ENCODE results near the gene COPA. TPM values are rescaled to one million over a fixed set of nuclear protein-coding genes. Genes with fewer than 3 reads are reported as not detected.

Gene COPA
- total RNA-seq, 1 donor from 2014 or later: 180 TPM

- no peak overlapping the region for H3K4me3 Mint-ChIP-seq
Measured at GRCh38 chr1:160244209-160244608, 98.8 kb downstream of the COPA start.

DNA sequence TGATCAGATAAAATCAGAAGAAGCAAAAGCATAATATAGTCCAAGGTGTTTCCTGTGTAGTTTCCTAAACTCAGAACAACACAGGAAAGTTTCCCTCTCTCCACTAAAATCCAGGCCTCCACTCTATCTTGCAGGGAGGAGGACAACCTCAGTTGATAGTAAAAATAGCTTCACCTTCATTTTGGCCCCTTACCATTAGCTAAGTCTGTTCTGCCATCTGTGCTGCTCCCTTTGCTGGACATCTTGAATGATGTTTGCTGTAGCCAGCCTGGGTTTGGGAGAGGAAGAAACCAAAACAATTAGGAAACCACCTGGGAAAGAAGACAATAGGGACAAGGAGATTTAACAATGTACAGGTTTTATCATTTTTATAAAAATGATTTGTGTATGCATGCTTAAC, 99.3 kb downstream of the COPA start:
- Mint-ChIP-seq H3K4me3 (no peak overlapping the region), H3K27ac (no peak overlapping the region), H3K4me1 (peaks cover 23% of the 10 kb centered on the region), H3K36me3 (peaks cover 27% of the 10 kb centered on the region), H3K27me3 (ENCODE audit: low read depth) (no peaks in the 10 kb centered on the region), H3K9me3 (no peaks in the 10 kb centered on the region)
- TF ChIP-seq, protein P1, sequence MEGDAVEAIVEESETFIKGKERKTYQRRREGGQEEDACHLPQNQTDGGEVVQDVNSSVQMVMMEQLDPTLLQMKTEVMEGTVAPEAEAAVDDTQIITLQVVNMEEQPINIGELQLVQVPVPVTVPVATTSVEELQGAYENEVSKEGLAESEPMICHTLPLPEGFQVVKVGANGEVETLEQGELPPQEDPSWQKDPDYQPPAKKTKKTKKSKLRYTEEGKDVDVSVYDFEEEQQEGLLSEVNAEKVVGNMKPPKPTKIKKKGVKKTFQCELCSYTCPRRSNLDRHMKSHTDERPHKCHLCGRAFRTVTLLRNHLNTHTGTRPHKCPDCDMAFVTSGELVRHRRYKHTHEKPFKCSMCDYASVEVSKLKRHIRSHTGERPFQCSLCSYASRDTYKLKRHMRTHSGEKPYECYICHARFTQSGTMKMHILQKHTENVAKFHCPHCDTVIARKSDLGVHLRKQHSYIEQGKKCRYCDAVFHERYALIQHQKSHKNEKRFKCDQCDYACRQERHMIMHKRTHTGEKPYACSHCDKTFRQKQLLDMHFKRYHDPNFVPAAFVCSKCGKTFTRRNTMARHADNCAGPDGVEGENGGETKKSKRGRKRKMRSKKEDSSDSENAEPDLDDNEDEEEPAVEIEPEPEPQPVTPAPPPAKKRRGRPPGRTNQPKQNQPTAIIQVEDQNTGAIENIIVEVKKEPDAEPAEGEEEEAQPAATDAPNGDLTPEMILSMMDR (IDR thresholded peaks at IDR 0.05; ENCODE audit: unreplicated experiment): no peak
- DNase-seq (ENCODE audit: low spot score in 2 of 2, unreplicated experiment in 2 of 2): no peak

More at GRCh38 chr1:160244209-160244608, 98.8 kb downstream of the COPA start:
- Mint-ChIP-seq H3K36me3 (peaks cover 23% of the 10 kb centered on the region), H3K4me1 (peaks cover 23% of the 10 kb centered on the region), H3K9me3 (no peaks in the 10 kb centered on the region), H3K27me3 (ENCODE audit: low read depth) (no peaks in the 10 kb centered on the region), H3K27ac (no peak overlapping the region)
- TF ChIP-seq, protein P1 (IDR thresholded peaks at IDR 0.05; ENCODE audit: unreplicated experiment): no peak
- DNase-seq (ENCODE audit: low spot score in 2 of 2, unreplicated experiment in 2 of 2): no peak

DNA sequence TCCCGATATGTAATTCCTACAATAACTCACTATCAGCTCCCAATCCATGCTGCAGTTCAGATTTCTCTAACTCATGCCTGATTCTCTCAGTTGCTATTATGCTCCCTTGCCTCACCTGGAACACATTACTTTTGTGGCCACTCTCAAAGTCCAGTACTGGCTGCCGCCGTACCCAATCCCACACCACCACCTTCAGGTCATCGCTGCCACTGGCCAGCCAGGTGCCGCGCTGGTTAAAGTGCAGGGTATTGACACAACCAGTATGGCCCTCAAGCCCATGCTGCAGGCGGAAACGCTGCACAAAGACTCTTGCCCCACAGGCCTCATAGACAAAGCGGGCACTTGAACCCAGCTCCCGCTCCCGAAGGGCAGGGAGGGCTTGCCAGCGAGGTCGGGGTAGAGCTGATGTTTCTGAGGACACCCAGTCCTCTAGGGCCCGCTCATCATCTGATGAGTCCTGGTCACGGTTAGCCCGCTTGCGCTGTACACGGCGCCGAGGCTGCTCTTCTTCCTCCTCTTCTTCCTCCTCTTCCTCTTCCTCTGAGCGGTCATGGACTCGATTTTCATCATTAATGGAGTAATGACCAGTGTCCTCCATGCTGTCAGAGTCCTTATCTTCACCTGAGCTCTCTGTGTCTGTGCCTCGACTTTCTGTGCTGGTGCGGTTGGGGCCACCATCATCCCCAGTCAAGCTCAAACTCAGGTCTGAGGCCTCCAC, 103.3 kb downstream of the COPA start:
- TF ChIP-seq, protein P1 (IDR thresholded peaks at IDR 0.05; ENCODE audit: unreplicated experiment): no peak

More for the DNA sequence above, 103.3 kb downstream of the COPA start:
- Mint-ChIP-seq H3K27me3 (ENCODE audit: low read depth) (no peaks in the 10 kb centered on the region), H3K9me3 (no peaks in the 10 kb centered on the region), H3K4me3 (no peak overlapping the region), H3K4me1 (peaks cover 1% of the 10 kb centered on the region), H3K27ac (peak overlapping the region; percentile 56), H3K36me3 (peaks cover 40% of the 10 kb centered on the region)
- DNase-seq (ENCODE audit: low spot score in 2 of 2, unreplicated experiment in 2 of 2): no peak

Other genes with a start within 250 kb of the COPA start
- 32.3 to 36.3 TPM (median 33.2 TPM) in 3 replicates for gene IGSF8, start 244.6 kb downstream of the COPA start, total RNA-seq
- gene ATP1A2, start 227.5 kb downstream of the COPA start, total RNA-seq: 0.54 to 0.76 TPM (median 0.64 TPM) in 3 replicates
- 0.29 to 0.38 TPM (median 0.33 TPM) in 3 replicates for gene ATP1A4, start 191.6 kb downstream of the COPA start, total RNA-seq
- gene CASQ1, start 152.7 kb downstream of the COPA start, total RNA-seq: 0.16 to 0.27 TPM in 2 of 3 replicates, not detected in the other
- 37.4 to 42.1 TPM (median 41.2 TPM) in 3 replicates for gene PEA15, start 137.9 kb downstream of the COPA start, total RNA-seq
- 276 to 299 TPM (median 287 TPM) in 3 replicates for gene DCAF8, start 80.7 kb downstream of the COPA start, total RNA-seq
- gene PEX19, start 58.1 kb downstream of the COPA start, total RNA-seq: 50.9 to 53.0 TPM (median 52.8 TPM) in 3 replicates
- 94.6 to 106 TPM (median 104 TPM) in 3 replicates for gene NCSTN, start 133 bp upstream of the COPA start, total RNA-seq
- 0.27 to 0.38 TPM (median 0.32 TPM) in 3 replicates for gene NHLH1, start 23.8 kb upstream of the COPA start, total RNA-seq
- gene VANGL2, start 57.3 kb upstream of the COPA start, total RNA-seq: 55.5 to 59.5 TPM (median 57.2 TPM) in 3 replicates
- not detected in 3 replicates for gene SLAMF6, start 180.0 kb upstream of the COPA start, total RNA-seq
- gene CD84, start 236.2 kb upstream of the COPA start, total RNA-seq: not detected in 3 replicates

All from mesothelial cell of epicardium (in vitro differentiated cells).